C4-2B (cell line): ENCODE data around the gene MRC2.

ENCODE experiments used
- H3K27ac ChIP-seq: fragments of 450-650 bp; 2 replicates; pipeline ENCODE4 v1.5.1; 2017
- ZFX ChIP-seq: fragments of 450-650 bp; IDR thresholded peaks from 2 replicates; pipeline ENCODE4 v1.6.1; 2017
- TF ChIP-seq, protein P1 (sequence below): fragments of 450-650 bp; conservative IDR thresholded peaks from 2 replicates; pipeline ENCODE4 v1.5.1; 2017; ENCODE audit warnings: mild to moderate bottlenecking

The MRC2 gene

DNA sequence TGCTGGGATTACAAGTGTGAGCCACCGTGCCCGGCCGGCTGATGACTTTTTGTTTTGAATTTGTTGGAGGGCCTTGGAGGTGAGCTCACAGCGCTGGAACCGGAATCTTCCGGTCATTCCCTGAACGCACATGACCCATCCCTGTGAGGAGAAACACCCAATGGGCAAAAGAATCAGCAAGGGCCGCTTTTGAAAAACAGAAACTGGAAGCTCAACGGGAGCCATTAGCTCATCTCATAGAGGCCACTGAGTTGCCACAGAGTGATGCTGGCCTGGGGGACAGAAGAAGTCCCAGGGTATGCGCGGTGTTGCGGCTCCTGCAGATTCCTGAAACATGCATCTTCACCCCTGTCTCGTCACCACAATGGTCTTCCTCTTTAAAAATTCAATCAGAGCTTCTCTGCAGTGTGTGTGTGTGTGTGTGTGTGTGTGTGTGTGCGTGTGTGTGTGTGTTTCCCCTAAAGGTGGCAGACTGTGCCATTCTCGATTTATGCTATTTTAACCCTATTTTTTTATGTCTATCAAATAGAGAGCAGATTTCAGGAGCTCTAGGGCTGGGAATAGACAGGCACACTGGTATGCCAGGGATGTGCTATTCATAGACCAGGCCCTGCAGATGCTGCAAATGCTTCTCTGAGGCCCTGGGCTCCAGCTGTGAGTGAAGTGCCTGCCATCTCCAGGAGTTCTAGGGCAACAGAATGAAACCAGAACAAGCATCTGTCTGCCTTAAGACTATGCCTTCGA lies 112.3 kb downstream of the MRC2 start:
- no peak for TF ChIP-seq ZFX
- TF ChIP-seq, protein P1, sequence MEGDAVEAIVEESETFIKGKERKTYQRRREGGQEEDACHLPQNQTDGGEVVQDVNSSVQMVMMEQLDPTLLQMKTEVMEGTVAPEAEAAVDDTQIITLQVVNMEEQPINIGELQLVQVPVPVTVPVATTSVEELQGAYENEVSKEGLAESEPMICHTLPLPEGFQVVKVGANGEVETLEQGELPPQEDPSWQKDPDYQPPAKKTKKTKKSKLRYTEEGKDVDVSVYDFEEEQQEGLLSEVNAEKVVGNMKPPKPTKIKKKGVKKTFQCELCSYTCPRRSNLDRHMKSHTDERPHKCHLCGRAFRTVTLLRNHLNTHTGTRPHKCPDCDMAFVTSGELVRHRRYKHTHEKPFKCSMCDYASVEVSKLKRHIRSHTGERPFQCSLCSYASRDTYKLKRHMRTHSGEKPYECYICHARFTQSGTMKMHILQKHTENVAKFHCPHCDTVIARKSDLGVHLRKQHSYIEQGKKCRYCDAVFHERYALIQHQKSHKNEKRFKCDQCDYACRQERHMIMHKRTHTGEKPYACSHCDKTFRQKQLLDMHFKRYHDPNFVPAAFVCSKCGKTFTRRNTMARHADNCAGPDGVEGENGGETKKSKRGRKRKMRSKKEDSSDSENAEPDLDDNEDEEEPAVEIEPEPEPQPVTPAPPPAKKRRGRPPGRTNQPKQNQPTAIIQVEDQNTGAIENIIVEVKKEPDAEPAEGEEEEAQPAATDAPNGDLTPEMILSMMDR = no peak
- H3K27ac ChIP-seq = no peak overlapping the region

DNA sequence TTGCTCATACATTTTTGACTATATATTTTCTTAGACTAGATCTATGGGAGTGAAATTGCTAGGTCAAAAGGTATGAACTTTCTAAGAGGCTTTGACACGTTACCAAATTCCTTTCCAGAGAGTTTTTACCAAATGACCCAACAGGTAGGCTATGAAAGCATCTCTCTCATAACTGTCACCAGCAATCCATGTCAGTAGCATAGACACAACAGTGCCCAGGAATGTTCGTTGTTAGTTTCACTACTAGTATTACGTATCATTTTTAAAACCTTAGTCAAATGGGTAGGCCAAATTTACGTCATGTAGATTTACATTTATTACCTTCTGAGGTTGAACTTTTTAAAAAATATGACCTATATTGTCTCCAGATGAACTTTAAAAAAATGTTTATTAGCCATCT lies 113.8 kb downstream of the MRC2 start:
- TF ChIP-seq ZFX = no peak
- TF ChIP-seq, protein P1 = no peak
- H3K27ac ChIP-seq = no peak overlapping the region
